Measurements from ENCODE around the gene ASPRV1.
"Not testable (repeated sequence)": the region's sequence is repeated elsewhere in the genome, so short reads cannot be mapped to it uniquely, and the experiment has no call there.

ASPRV1 gene

GRCh38 chr2:69961496-69961895, at the start of gene ASPRV1:
TSS of gene ASPRV1 (minus strand) at chr2:69961631. CDS start at chr2:69961436, 195 bp downstream.
- intact Hi-C loops (cut with DNase I) = no loop called here
- peak; percentile 52 to 98 (median 82) for DNase-seq

- DNase-seq = no peak
- intact Hi-C loops (cut with DNase I) = no loop called here
Observed at GRCh38 chr2:70010576-70011111, 49.2 kb upstream of the ASPRV1 start.

- intact Hi-C loops (cut with DNase I) = no loop called here
- no peak for DNase-seq
Observed at GRCh38 chr2:70009762-70010575, 48.5 kb upstream of the ASPRV1 start.

GRCh38 chr2:70008290-70008689, 46.9 kb upstream of the ASPRV1 start:
- intact Hi-C loops (cut with DNase I) = no loop called here
- DNase-seq = no peak

GRCh38 chr2:70007151-70007550, 45.7 kb upstream of the ASPRV1 start:
- no peak for DNase-seq
- intact Hi-C loops (cut with DNase I) = no loop called here

GRCh38 chr2:70006447-70006784, 45.0 kb upstream of the ASPRV1 start:
- intact Hi-C loops (cut with DNase I) = no loop called here
- no peak for DNase-seq

GRCh38 chr2:70005752-70006446, 44.5 kb upstream of the ASPRV1 start:
- intact Hi-C loops (cut with DNase I) = no loop called here
- DNase-seq = no peak

- intact Hi-C loops (cut with DNase I) = no loop called here
- DNase-seq = no peak
Observed at GRCh38 chr2:70005216-70005615, 43.8 kb upstream of the ASPRV1 start.

GRCh38 chr2:70003093-70003830, 41.8 kb upstream of the ASPRV1 start:
- peak in 1 of 10 donors; percentile 40 for DNase-seq
- intact Hi-C loops (cut with DNase I) = no loop called here

- peak in 1 of 10 donors; percentile 29 for DNase-seq
Observed at GRCh38 chr2:70002241-70002899, 40.9 kb upstream of the ASPRV1 start.

GRCh38 chr2:70000529-70000928, 39.1 kb upstream of the ASPRV1 start:
- intact Hi-C loops (cut with DNase I); DNase-seq: not testable (repeated sequence)

More at GRCh38 chr2:70002241-70002899, 40.9 kb upstream of the ASPRV1 start:
- intact Hi-C loops (cut with DNase I) = no loop called here

GRCh38 chr2:69998761-69999160, 37.3 kb upstream of the ASPRV1 start:
- intact Hi-C loops (cut with DNase I) = no loop called here
- peak in 2 of 10 donors; percentile 48 to 55 for DNase-seq

- peak in 1 of 10 donors; percentile 53 for DNase-seq
- intact Hi-C loops (cut with DNase I) = no loop called here
Observed at GRCh38 chr2:69997015-69997830, 35.8 kb upstream of the ASPRV1 start.

GRCh38 chr2:69995511-69995910, 34.1 kb upstream of the ASPRV1 start:
- intact Hi-C loops (cut with DNase I) = no loop called here
- DNase-seq = no peak

- intact Hi-C loops (cut with DNase I) = no loop called here
- peak in 1 of 10 donors; percentile 20 for DNase-seq
Observed at GRCh38 chr2:69994166-69994565, 32.7 kb upstream of the ASPRV1 start.

- DNase-seq = peak in 2 of 10 donors; percentile 5 to 34
- intact Hi-C loops (cut with DNase I) = no loop called here
Observed at GRCh38 chr2:69993708-69994107, 32.3 kb upstream of the ASPRV1 start.

- peak in 2 of 10 donors; percentile 32 to 41 for DNase-seq
- intact Hi-C loops (cut with DNase I) = no loop called here
Observed at GRCh38 chr2:69993048-69993565, 31.7 kb upstream of the ASPRV1 start.

GRCh38 chr2:69992310-69993047, 31.0 kb upstream of the ASPRV1 start:
- intact Hi-C loops (cut with DNase I) = no loop called here
- DNase-seq = no peak
